GM03348 (cell line): ENCODE measurements around the gene CCT8L2.
"Not testable (repeated sequence)": the region's sequence is repeated elsewhere in the genome, so short reads cannot be mapped to it uniquely, and the experiment has no call there.

Experiments
- DNase-seq: peaks from one replicate; pipeline ENCODE4 v3.0.0; 2012; ENCODE audit warnings: low spot score

CCT8L2 gene

GRCh38 chr22:16558376-16558945 is 34.1 kb downstream of the CCT8L2 start:
- DNase-seq: not testable (repeated sequence)

- DNase-seq: not testable (repeated sequence)
Observed at GRCh38 chr22:16557511-16557910, 35.1 kb downstream of the CCT8L2 start.

- DNase-seq: not testable (repeated sequence)
Observed at GRCh38 chr22:16555077-16555994, 37.3 kb downstream of the CCT8L2 start.

GRCh38 chr22:16543310-16543709 is 49.3 kb downstream of the CCT8L2 start:
- not testable (repeated sequence) for DNase-seq
